ENCODE measurements around the gene B3GALT2. TPM values are rescaled to one million over a fixed set of nuclear protein-coding genes. Genes with fewer than 3 reads are reported as not detected.
A peak's percentile ranks its signal among the peaks of the same experiment; 100 is the strongest.
"Not testable (repeated sequence)": the region's sequence is repeated elsewhere in the genome, so short reads cannot be mapped to it uniquely, and the experiment has no call there.

The B3GALT2 gene
- total RNA-seq, 1 experiment from 2014 or later, result 0.40 TPM

DNA sequence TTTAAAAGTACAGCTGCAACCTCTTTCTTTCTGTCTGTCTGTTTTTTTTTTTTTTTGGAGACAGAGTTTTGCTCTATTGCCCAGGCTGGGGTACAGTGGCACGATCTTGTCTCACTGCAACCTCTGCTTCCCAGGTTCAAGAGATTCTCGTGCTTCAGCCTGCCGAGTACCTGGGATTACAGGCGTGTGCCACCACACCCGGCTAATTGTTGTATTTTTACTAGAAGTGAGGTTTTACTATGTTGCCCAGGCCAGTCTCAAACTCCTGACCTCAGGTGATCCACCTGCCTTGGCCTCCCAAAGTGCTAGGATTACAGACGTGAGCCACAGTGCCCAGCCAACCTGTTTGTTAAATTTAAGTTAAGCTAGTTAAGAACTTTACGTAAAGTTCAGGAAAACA lies 2.5 kb upstream of the B3GALT2 start:
- in situ Hi-C loops (cut with HindIII; ENCODE audit: low pct_unique_long_range_greater_than_20kb, low sequenced_read_pairs), result loop anchor here (25.0 kb wide), 1 partner anchor 148 kb away; no protein-coding TSS in a partner anchor

DNA sequence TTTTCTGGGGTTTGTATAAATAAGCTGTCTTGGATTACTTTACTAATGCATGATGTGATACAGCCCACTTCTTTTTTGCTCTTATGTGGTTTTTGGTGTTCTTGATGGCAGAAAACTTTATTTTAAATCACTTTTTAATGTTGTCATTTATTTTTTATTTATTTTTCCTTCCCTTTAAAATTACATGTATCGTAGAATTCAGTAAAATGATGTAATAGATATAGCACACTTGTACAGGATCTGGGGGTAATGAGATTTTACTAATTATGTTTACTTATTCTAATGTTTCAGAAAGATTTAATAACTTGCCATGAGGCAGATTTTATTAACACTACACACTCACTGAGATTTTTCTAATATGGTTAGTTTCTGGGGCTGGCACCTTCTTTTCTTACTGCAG lies 701 bp upstream of the B3GALT2 start:
- in situ Hi-C loops (cut with HindIII; ENCODE audit: low pct_unique_long_range_greater_than_20kb, low sequenced_read_pairs), result loop anchor here (25.0 kb wide), 1 partner anchor 150 kb away; no protein-coding TSS in a partner anchor
- no peak for DNase-seq (ENCODE audit: low read depth, low spot score)

More for the DNA sequence above, 2.5 kb upstream of the B3GALT2 start:
- not testable (repeated sequence) for DNase-seq (ENCODE audit: low read depth, low spot score)

DNA sequence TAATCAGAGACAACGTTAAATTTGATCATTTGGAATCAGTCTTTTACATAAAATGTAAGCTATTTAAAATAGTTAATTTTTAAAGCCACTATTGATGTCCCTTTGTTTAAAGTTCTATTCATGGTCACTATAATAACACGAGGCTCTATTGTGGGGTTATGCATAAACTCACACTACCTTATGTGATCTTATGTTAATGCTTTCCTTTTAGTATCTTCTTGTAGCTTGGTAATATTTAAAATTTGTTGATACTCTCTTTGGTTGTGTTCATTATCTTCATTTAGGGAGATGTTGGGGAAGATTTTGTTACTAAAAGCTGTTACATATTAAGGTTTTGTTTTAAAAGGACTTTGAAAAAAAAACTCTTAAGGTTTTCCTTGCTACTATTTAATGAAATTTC lies 1.2 kb downstream of the B3GALT2 start:
- in situ Hi-C loops (cut with HindIII; ENCODE audit: low pct_unique_long_range_greater_than_20kb, low sequenced_read_pairs), result loop anchor here (25.0 kb wide), 1 partner anchor 152 kb away; no protein-coding TSS in a partner anchor
- DNase-seq (ENCODE audit: low read depth, low spot score), result no peak

DNA sequence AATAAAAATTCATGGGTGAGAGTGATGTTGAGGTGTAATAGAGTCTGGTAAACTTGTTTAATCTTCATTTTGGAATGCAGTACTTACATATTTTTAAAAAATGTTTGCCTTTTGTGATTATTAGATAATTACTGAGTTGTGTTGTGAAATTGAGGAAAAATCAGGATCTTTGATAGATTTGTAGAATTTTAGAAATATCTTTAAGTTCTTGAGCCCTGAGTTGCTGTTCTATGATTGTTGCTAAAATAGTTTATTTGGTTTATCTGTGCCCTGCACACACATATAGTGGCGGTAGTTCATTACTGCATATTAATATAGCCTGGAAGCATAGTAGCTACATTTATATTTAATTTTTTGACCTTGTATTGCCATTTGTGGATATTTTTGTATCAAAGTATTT lies 1.6 kb downstream of the B3GALT2 start:
- in situ Hi-C loops (cut with HindIII; ENCODE audit: low pct_unique_long_range_greater_than_20kb, low sequenced_read_pairs), result loop anchor here (25.0 kb wide), 1 partner anchor 153 kb away; no protein-coding TSS in a partner anchor
- no peak for DNase-seq (ENCODE audit: low read depth, low spot score)

DNA sequence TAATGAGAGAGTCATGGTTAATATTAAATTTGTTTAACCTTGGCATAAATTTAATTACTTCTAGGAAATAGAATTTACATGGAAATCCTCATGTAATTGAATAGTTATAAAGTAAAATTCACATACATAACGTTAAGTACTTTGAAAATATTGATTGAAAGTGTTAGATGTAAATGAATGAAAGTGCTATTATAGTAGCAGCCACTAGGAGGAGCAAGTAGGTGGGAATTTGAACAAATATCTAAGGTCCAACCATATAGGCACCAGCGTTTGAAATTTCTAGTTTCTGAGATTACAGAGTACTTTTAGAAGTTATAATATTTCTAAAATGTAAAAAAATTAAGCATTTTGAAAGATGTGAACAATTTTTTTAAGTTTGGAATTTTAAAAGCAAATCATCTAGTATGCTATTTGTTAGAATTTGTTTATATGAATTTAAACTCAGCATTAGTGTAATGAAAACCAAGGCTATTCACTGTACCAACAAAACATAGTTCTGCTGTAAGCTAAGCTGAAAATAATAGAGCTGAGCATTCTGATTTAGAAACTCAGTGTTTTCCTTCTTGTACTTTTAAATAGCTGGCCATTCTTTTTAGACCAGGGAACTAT lies 3.3 kb downstream of the B3GALT2 start:
- in situ Hi-C loops (cut with HindIII; ENCODE audit: low pct_unique_long_range_greater_than_20kb, low sequenced_read_pairs), result loop anchor here (25.0 kb wide), 1 partner anchor 154 kb away; no protein-coding TSS in a partner anchor
- DNase-seq (ENCODE audit: low read depth, low spot score), result peak; percentile 60

DNA sequence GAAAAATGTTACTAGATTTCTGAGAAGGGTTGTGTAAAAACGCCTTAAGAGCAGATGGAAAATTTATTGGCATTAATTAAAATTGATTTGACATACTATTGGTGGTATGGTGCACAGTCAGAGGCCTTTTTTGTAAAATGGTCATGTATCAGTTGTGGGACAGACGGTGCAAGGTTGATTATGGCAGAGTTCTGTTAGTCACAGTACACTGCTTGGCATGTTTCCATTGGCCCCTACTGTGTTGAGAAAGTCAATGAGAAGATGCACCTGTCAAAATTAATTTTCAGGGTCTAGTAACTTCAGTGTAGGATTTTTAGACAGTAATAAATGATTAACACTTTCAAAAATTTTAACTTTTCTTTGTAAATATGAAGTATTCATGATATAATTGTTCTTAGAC lies 4.4 kb downstream of the B3GALT2 start:
- no peak for DNase-seq (ENCODE audit: low read depth, low spot score)
- in situ Hi-C loops (cut with HindIII; ENCODE audit: low pct_unique_long_range_greater_than_20kb, low sequenced_read_pairs), result loop anchor here (25.0 kb wide), 1 partner anchor 155 kb away; no protein-coding TSS in a partner anchor

DNA sequence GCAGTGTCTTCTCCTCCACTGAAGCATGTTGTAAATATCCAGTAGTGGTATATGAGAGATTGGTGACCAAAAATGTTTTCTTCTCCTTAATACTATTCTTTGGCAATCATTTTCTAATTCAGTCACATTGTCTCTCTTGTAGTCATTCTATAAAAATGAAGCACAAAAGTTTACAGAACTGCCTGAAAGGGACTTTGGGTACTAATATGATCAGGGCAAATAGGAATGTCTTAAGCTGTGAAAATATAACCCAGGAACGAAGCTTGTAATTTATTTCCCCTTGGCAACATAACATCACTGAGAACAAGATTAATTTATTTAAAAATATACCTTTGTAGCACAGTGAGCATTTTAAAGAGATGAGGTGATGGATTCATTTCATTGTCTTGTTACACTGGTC lies 4.9 kb downstream of the B3GALT2 start:
- in situ Hi-C loops (cut with HindIII; ENCODE audit: low pct_unique_long_range_greater_than_20kb, low sequenced_read_pairs), result loop anchor here (25.0 kb wide), 1 partner anchor 156 kb away; no protein-coding TSS in a partner anchor
- DNase-seq (ENCODE audit: low read depth, low spot score), result no peak

DNA sequence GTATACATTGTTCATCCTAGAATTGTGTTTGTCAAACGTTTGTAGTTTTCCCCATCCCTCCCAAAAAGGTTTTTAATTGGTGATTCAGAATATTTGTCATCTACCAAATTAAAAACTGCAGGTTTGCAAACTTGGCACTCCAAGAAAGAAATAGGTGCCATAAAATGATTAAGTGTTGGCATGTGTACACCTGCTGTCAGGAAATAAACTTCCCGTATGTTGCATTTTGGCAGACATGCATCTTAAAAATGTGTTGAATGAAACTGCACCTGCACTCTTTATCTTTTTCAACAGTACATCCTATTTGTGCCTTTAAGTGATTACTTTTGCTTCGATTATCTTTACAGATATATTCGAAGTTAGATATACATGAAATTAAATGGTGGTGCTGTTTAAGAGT lies 7.3 kb downstream of the B3GALT2 start:
- in situ Hi-C loops (cut with HindIII; ENCODE audit: low pct_unique_long_range_greater_than_20kb, low sequenced_read_pairs), result loop anchor here (25.0 kb wide), 1 partner anchor 158 kb away; no protein-coding TSS in a partner anchor
- no peak for DNase-seq (ENCODE audit: low read depth, low spot score)

DNA sequence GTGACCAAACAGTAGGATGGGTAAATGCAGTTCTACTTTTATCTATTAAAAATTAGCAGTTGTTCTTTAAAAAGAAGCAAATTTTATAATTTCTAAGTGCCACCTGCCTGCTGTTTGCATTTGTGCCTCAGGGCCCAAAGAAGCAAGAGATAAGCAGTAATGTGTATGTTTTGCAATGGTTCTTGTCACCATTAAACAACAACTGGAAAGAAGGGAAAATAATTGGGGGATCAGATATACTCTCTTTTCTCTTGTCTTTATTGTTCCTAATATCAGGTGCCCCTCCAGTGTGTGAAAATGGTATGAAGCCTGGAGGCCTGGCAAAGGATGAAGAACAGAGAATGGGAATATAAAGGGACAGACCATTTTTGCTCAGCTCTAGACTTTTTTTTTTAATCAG lies 9.6 kb downstream of the B3GALT2 start:
- DNase-seq (ENCODE audit: low read depth, low spot score), result no peak
- in situ Hi-C loops (cut with HindIII; ENCODE audit: low pct_unique_long_range_greater_than_20kb, low sequenced_read_pairs), result loop anchor here (25.0 kb wide), 1 partner anchor 161 kb away; no protein-coding TSS in a partner anchor

DNA sequence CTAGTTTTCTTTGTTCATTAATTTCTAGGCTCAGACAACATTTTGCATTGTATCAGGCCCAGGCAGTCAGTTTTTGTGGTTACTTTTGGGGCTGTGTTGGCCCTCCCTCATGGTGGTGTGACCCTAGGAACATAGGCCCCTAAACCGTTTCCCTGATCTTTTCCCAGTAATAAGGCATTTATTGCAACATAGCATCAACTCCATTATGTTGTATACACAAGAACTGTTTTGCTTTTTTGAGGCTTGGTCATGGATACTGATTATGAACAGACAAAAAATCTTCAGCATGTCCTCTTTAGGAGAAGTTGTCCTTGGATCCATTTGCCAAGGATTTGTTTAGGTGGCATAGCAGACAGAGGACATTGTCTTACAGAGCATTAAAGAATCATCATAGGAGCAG lies 10.3 kb downstream of the B3GALT2 start:
- DNase-seq (ENCODE audit: low read depth, low spot score), result no peak
- in situ Hi-C loops (cut with HindIII; ENCODE audit: low pct_unique_long_range_greater_than_20kb, low sequenced_read_pairs), result loop anchor here (25.0 kb wide), 1 partner anchor 161 kb away; no protein-coding TSS in a partner anchor

DNA sequence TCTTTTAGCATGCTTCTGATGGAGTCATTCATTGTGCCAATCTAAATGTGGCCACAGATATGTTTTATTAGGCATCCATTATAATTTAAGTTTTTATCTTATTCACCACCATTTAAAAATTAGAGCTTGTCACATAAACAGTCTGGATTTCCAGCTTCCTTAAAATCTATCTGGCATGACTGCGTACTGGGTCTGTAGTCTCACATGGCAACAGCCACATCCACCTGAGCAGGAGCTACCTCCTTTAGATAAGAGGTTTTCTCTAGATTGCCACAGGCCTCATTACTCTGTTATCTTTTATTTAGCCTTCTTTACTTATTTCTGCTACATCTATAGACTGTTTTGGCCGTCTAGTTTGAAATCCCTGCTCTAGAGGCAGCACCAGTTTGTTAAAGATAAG lies 29.1 kb downstream of the B3GALT2 start:
- no peak for DNase-seq (ENCODE audit: low read depth, low spot score)

DNA sequence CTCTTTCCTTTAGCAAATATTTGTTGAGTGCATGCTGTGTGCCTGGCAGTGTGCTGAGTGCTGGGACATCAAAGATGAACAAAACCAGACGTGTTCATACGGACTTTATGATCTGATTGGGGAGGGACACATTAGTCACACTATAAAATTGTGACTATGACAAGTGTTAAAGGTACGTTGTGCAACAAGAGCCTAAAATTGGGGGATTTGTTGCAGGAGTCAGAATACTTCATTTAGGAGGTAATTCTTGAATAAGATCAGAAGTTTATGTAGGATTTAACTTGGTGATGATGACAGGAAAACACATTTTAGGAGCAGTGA lies 29.6 kb downstream of the B3GALT2 start:
- no peak for DNase-seq (ENCODE audit: low read depth, low spot score)
- in situ Hi-C loops (cut with HindIII; ENCODE audit: low pct_unique_long_range_greater_than_20kb, low sequenced_read_pairs), result no loop called here

More for the DNA sequence above, 29.1 kb downstream of the B3GALT2 start:
- in situ Hi-C loops (cut with HindIII; ENCODE audit: low pct_unique_long_range_greater_than_20kb, low sequenced_read_pairs), result no loop called here

DNA sequence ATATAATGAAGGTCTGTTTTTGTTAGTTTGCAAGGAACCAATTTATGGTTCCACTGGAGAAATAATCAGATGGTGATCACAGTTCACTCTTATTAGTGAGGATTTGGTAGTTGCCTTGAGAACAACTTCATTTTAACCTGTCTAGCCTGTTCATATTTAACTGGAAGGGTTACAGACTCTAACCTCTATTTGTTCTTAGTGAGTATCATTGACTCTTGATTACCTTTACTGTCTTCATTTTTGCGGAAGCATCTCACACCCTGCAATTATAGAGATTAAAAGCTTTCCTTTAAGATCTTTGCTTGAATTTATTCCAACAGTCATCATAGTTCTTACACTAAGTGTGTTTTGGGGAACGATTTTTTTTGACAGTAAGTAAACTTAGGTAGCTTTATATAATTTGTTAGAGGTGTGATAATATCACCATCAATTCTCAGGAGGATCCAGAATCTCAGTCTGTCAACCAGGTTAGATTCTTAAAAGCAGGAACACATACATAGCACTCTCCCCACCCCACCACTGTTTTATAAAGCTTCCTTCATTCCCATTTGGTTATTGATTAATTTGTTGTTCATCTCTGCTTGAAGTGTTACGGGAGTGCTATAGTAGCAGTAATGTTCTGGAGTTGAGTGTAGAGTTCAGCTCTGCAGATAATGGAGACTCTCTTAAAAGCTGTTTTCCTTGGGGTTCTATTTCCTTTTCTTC lies 30.1 kb downstream of the B3GALT2 start:
- in situ Hi-C loops (cut with HindIII; ENCODE audit: low pct_unique_long_range_greater_than_20kb, low sequenced_read_pairs), result no loop called here
- no peak for DNase-seq (ENCODE audit: low read depth, low spot score)

DNA sequence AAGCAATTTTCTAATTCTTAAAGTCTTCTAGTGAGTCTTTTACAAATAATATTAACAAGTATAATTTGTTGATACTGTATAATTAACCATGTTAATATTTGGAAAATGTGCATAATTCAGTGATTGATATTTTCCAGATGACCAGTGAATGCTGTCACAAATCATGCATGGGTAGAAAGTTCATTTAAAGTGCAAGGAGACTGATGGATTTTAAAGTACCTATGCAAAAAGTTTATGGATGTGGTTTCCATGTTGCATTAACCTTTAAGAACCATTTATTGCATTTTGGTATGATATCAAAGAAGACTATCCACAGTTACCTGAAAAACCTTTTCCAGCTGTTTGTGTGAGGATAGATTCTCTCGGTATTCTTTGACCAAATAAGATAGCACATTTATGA lies 41.4 kb downstream of the B3GALT2 start:
- in situ Hi-C loops (cut with HindIII; ENCODE audit: low pct_unique_long_range_greater_than_20kb, low sequenced_read_pairs), result no loop called here
- DNase-seq (ENCODE audit: low read depth, low spot score), result no peak

DNA sequence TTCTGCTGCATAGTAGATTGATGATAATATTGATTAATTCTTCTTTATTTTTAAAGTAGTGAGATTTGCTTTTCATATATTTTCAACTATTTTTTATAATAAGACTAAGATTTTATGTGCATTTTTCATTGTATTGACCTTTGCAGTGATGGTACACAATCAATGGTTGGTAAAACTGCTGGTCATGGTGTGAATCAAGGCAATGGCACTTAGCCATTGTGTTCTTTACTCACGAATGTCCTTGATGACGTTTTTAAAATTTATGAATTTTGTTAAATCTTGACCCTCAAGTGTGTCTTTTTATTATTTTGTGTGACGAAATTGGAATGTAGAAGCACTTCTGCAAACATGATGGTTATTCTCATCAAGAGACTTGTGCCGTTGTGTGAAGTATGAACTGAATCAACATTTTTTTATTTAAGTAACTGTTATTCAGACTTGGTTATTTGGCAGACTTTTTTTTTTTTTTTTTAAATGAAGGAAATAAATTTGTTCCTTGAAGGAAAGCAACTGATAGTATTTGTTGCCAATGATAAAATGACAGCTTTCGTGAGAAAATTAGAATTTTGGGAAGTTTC lies 42.0 kb downstream of the B3GALT2 start:
- in situ Hi-C loops (cut with HindIII; ENCODE audit: low pct_unique_long_range_greater_than_20kb, low sequenced_read_pairs), result no loop called here

DNA sequence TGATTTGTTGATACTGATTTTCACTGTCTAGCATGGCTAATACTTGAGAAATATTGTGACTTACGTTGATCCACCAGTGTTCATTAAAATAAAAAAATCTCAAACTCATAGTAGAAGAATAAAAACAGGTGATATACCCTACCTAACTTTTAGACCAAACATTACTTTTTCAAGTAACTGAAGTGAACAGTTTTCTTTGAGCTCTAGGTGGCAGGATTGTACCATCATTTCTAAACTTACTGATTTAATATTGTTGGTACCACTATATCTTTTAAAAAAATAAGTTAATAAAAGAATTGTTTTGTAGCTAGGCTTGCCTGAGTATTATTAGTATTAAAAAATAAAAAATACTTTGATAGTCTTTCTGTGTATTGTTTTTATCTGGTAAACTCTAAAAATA lies 43.1 kb downstream of the B3GALT2 start:
- in situ Hi-C loops (cut with HindIII; ENCODE audit: low pct_unique_long_range_greater_than_20kb, low sequenced_read_pairs), result no loop called here
- peak; percentile 37 for DNase-seq (ENCODE audit: low read depth, low spot score)

More for the DNA sequence above, 42.0 kb downstream of the B3GALT2 start:
- DNase-seq (ENCODE audit: low read depth, low spot score), result no peak

DNA sequence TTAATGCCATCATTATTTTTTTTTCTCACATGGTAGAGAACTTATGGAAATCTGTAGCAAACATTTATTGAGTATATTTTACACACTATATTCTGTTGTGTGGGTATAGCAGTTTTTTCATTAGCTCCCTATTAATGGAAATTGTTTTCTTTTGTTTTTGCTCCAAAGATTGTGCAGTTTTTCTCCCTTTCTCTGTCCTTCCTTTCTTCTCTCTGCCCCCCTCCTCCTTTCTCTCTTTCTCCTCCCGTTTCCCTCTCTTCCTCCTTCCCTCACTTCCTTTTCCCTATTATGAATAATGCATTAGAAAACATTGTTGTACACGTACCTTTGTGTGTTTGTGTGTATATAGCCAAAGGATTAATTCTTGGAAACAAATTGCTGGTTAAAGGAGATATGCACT lies 44.0 kb downstream of the B3GALT2 start:
- in situ Hi-C loops (cut with HindIII; ENCODE audit: low pct_unique_long_range_greater_than_20kb, low sequenced_read_pairs), result no loop called here
- DNase-seq (ENCODE audit: low read depth, low spot score), result no peak

DNA sequence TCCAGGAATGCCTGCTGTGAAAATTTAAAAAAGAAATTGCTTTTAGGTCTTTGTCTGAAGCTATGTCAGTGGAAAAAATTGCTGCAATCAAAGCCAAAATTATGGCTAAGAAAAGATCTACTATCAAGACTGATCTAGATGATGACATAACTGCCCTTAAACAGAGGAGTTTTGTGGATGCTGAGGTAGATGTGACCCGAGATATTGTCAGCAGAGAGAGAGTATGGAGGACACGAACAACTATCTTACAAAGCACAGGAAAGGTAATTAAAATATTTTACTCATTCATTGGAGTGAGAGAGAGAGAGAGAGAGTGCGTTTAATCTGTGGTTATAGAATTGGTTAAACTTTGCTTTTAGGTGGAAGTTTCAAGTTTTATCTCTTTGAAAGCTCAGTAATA lies 44.6 kb downstream of the B3GALT2 start:
- DNase-seq (ENCODE audit: low read depth, low spot score), result no peak
- in situ Hi-C loops (cut with HindIII; ENCODE audit: low pct_unique_long_range_greater_than_20kb, low sequenced_read_pairs), result no loop called here
